ENCODE data around the gene JARID2. TPM values are rescaled to one million over a fixed set of nuclear protein-coding genes. Genes with fewer than 3 reads are reported as not detected.
"Not testable (repeated sequence)": the region's sequence is repeated elsewhere in the genome, so short reads cannot be mapped to it uniquely, and the experiment has no call there.

JARID2 gene
- total RNA-seq, 8 experiments from 2014 or later = 11.8 to 39.9 (median 30.7) TPM

- WGBS, 10 experiments = 43 to 100% (median 83%) methylated on average over 1 to 10 of the region's 12 CpGs; no CpG with 5 or more reads in 2 of the 10 experiments
- no peak for ATAC-seq (replicated peaks in 6 of 8)
- Histone ChIP-seq H3K27ac (no peak overlapping the region), H3K4me1 (replicated peaks in 1 of 2) (peaks cover 0 to 6% of the 10 kb centered on the region in 2 donors), H3K4me3 (no peak overlapping the region)
- in situ Hi-C loops (cut with MboI; ENCODE audit: low pct_unique_long_range_greater_than_20kb in 2 of 9, low sequenced_read_pairs in 9 of 9, unreplicated experiment in 9 of 9) = no loop called here
Measured at GRCh38 chr6:15533379-15534026, 287.6 kb downstream of the JARID2 start.

GRCh38 chr6:15534974-15535373 is 289.1 kb downstream of the JARID2 start:
- ATAC-seq (replicated peaks in 6 of 8) = no peak
- no peak overlapping the region for H3K4me3 ChIP-seq
- H3K27ac ChIP-seq = no peak overlapping the region
- 73 to 100% (median 100%) methylated on average over 1 to 3 of the region's 3 CpGs; no CpG with 5 or more reads in 3 of the 10 experiments for WGBS, 10 experiments
- in situ Hi-C loops (cut with MboI; ENCODE audit: low pct_unique_long_range_greater_than_20kb in 2 of 9, low sequenced_read_pairs in 9 of 9, unreplicated experiment in 9 of 9) = no loop called here
- no peaks in the 10 kb centered on the region for H3K4me1 ChIP-seq (replicated peaks in 1 of 2)

GRCh38 chr6:15535495-15536197 is 289.8 kb downstream of the JARID2 start:
- WGBS, 10 experiments = 11 to 100% (median 98%) methylated on average over 1 to 3 of the region's 3 CpGs; no CpG with 5 or more reads in 2 of the 10 experiments
- no peak for ATAC-seq (replicated peaks in 6 of 8)
- H3K27ac ChIP-seq = no peak overlapping the region
- in situ Hi-C loops (cut with MboI; ENCODE audit: low pct_unique_long_range_greater_than_20kb in 2 of 9, low sequenced_read_pairs in 9 of 9, unreplicated experiment in 9 of 9) = no loop called here
- no peak overlapping the region for H3K4me3 ChIP-seq
- no peaks in the 10 kb centered on the region for H3K4me1 ChIP-seq (replicated peaks in 1 of 2)

- Histone ChIP-seq H3K4me1 (replicated peaks in 1 of 2) (peaks cover 2 to 3% of the 10 kb centered on the region in 2 donors), H3K27ac (no peak overlapping the region), H3K4me3 (no peak overlapping the region)
- ATAC-seq (replicated peaks in 6 of 8) = peak in 3 of 8 experiments; percentile 61 to 89 (median 83)
- WGBS, 10 experiments = 6 to 100% (median 80%) methylated on average over 1 to 4 of the region's 4 CpGs; no CpG with 5 or more reads in 1 of the 10 experiments
- in situ Hi-C loops (cut with MboI; ENCODE audit: low pct_unique_long_range_greater_than_20kb in 2 of 9, low sequenced_read_pairs in 9 of 9, unreplicated experiment in 9 of 9) = no loop called here
Measured at GRCh38 chr6:15536198-15536955, 290.5 kb downstream of the JARID2 start.

- Histone ChIP-seq H3K4me1 (replicated peaks in 1 of 2) (peaks cover 3% of the 10 kb centered on the region in 2 donors), H3K4me3 (no peak overlapping the region), H3K27ac (no peak overlapping the region)
- in situ Hi-C loops (cut with MboI; ENCODE audit: low pct_unique_long_range_greater_than_20kb in 2 of 9, low sequenced_read_pairs in 9 of 9, unreplicated experiment in 9 of 9) = no loop called here
- ATAC-seq (replicated peaks in 6 of 8) = no peak
- WGBS, 10 experiments = 83 to 100% (median 100%) methylated on average over 1 to 3 of the region's 5 CpGs; no CpG with 5 or more reads in 5 of the 10 experiments
Measured at GRCh38 chr6:15538106-15538505, 292.2 kb downstream of the JARID2 start.

GRCh38 chr6:15538766-15539495 is 293.1 kb downstream of the JARID2 start:
- 63 to 100% (median 87%) methylated on average over 1 to 6 of the region's 9 CpGs; no CpG with 5 or more reads in 2 of the 10 experiments for WGBS, 10 experiments
- ATAC-seq (replicated peaks in 6 of 8) = peak in 1 of 8 experiments; percentile 68
- no peak overlapping the region for H3K4me3 ChIP-seq

GRCh38 chr6:15539722-15540270 is 293.9 kb downstream of the JARID2 start:
- Histone ChIP-seq H3K4me1 (replicated peaks in 1 of 2) (peaks cover 3% of the 10 kb centered on the region in 2 donors), H3K27ac (no peak overlapping the region), H3K4me3 (no peak overlapping the region)
- ATAC-seq (replicated peaks in 6 of 8) = no peak
- 72 to 100% (median 88%) methylated on average over 1 to 7 of the region's 7 CpGs for WGBS, 10 experiments
- in situ Hi-C loops (cut with MboI; ENCODE audit: low pct_unique_long_range_greater_than_20kb in 2 of 9, low sequenced_read_pairs in 9 of 9, unreplicated experiment in 9 of 9) = no loop called here

More at GRCh38 chr6:15538766-15539495, 293.1 kb downstream of the JARID2 start:
- in situ Hi-C loops (cut with MboI; ENCODE audit: low pct_unique_long_range_greater_than_20kb in 2 of 9, low sequenced_read_pairs in 9 of 9, unreplicated experiment in 9 of 9) = no loop called here
- H3K4me1 ChIP-seq (replicated peaks in 1 of 2) = peaks cover 3% of the 10 kb centered on the region in 2 donors
- H3K27ac ChIP-seq = no peak overlapping the region

- WGBS, 10 experiments = 83 to 100% (median 100%) methylated on average over 1 to 4 of the region's 5 CpGs
- in situ Hi-C loops (cut with MboI; ENCODE audit: low pct_unique_long_range_greater_than_20kb in 2 of 9, low sequenced_read_pairs in 9 of 9, unreplicated experiment in 9 of 9) = not testable (repeated sequence)
Measured at GRCh38 chr6:15543332-15543917, 297.6 kb downstream of the JARID2 start.

GRCh38 chr6:15544321-15544900 is 298.5 kb downstream of the JARID2 start:
- WGBS, 10 experiments = 74 to 100% (median 99%) methylated on average over 1 to 4 of the region's 4 CpGs
- no peak overlapping the region for H3K4me3 ChIP-seq
- H3K27ac ChIP-seq = no peak overlapping the region
- ATAC-seq (replicated peaks in 6 of 8) = no peak
- in situ Hi-C loops (cut with MboI; ENCODE audit: low pct_unique_long_range_greater_than_20kb in 2 of 9, low sequenced_read_pairs in 9 of 9, unreplicated experiment in 9 of 9) = no loop called here
- peaks cover 3 to 6% of the 10 kb centered on the region in 2 donors for H3K4me1 ChIP-seq (replicated peaks in 1 of 2)

More at GRCh38 chr6:15543332-15543917, 297.6 kb downstream of the JARID2 start:
- not testable (repeated sequence) for H3K4me1 ChIP-seq (replicated peaks in 1 of 2); H3K4me3 ChIP-seq; H3K27ac ChIP-seq; ATAC-seq (replicated peaks in 6 of 8)

GRCh38 chr6:15546591-15546990 is 300.7 kb downstream of the JARID2 start:
- 86 to 100% (median 97%) methylated on average over 1 to 5 of the region's 5 CpGs for WGBS, 10 experiments

GRCh38 chr6:15547400-15547799 is 301.5 kb downstream of the JARID2 start:
- in situ Hi-C loops (cut with MboI; ENCODE audit: low pct_unique_long_range_greater_than_20kb in 2 of 9, low sequenced_read_pairs in 9 of 9, unreplicated experiment in 9 of 9) = no loop called here
- peak in 2 of 8 experiments; percentile 24 to 70 for ATAC-seq (replicated peaks in 6 of 8)
- Histone ChIP-seq H3K27ac (no peak overlapping the region), H3K4me3 (no peak overlapping the region), H3K4me1 (replicated peaks in 1 of 2) (peaks cover 6 to 13% of the 10 kb centered on the region in 2 donors)
- WGBS, 10 experiments = 62 to 100% (median 87%) methylated on average over 1 to 5 of the region's 5 CpGs; no CpG with 5 or more reads in 1 of the 10 experiments

More at GRCh38 chr6:15546591-15546990, 300.7 kb downstream of the JARID2 start:
- Histone ChIP-seq H3K4me3 (no peak overlapping the region), H3K27ac (no peak overlapping the region), H3K4me1 (replicated peaks in 1 of 2) (peaks cover 5 to 10% of the 10 kb centered on the region in 2 donors)
- no peak for ATAC-seq (replicated peaks in 6 of 8)
- in situ Hi-C loops (cut with MboI; ENCODE audit: low pct_unique_long_range_greater_than_20kb in 2 of 9, low sequenced_read_pairs in 9 of 9, unreplicated experiment in 9 of 9) = no loop called here
